ENCODE measurements around the gene TPK1.

DNA sequence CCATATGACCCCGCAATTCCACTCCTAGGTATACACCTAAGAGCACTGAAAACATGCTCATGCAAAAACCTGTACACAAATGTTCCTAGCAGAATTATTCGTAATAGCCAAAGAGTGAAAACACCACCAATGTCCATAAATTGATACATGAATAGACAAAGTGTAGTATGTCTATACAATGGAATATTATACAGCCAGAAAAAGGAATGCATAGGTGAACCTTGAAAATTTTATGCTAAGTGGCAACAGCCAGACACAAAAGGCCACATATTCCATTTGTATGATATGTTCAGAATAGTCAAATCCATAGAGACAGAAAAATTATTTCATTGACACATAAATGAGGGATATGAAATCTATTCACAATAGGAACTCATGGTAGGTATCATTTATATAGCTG lies 351.4 kb downstream of the TPK1 start:
- TF ChIP-seq, protein P1, sequence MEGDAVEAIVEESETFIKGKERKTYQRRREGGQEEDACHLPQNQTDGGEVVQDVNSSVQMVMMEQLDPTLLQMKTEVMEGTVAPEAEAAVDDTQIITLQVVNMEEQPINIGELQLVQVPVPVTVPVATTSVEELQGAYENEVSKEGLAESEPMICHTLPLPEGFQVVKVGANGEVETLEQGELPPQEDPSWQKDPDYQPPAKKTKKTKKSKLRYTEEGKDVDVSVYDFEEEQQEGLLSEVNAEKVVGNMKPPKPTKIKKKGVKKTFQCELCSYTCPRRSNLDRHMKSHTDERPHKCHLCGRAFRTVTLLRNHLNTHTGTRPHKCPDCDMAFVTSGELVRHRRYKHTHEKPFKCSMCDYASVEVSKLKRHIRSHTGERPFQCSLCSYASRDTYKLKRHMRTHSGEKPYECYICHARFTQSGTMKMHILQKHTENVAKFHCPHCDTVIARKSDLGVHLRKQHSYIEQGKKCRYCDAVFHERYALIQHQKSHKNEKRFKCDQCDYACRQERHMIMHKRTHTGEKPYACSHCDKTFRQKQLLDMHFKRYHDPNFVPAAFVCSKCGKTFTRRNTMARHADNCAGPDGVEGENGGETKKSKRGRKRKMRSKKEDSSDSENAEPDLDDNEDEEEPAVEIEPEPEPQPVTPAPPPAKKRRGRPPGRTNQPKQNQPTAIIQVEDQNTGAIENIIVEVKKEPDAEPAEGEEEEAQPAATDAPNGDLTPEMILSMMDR (IDR thresholded peaks at IDR 0.05) = no peak
- TF ChIP-seq SIN3A (IDR thresholded peaks at IDR 0.05; ENCODE audit: borderline replicate concordance, insufficient read depth, low read depth, low read length) (no peak), POLR2AphosphoS5 (IDR thresholded peaks at IDR 0.05; ENCODE audit: low read depth, low read length) (no peak), TCF7L2 (IDR thresholded peaks at IDR 0.05; ENCODE audit: low read depth, low read length) (no peak)
- TF ChIP-seq, protein P2, sequence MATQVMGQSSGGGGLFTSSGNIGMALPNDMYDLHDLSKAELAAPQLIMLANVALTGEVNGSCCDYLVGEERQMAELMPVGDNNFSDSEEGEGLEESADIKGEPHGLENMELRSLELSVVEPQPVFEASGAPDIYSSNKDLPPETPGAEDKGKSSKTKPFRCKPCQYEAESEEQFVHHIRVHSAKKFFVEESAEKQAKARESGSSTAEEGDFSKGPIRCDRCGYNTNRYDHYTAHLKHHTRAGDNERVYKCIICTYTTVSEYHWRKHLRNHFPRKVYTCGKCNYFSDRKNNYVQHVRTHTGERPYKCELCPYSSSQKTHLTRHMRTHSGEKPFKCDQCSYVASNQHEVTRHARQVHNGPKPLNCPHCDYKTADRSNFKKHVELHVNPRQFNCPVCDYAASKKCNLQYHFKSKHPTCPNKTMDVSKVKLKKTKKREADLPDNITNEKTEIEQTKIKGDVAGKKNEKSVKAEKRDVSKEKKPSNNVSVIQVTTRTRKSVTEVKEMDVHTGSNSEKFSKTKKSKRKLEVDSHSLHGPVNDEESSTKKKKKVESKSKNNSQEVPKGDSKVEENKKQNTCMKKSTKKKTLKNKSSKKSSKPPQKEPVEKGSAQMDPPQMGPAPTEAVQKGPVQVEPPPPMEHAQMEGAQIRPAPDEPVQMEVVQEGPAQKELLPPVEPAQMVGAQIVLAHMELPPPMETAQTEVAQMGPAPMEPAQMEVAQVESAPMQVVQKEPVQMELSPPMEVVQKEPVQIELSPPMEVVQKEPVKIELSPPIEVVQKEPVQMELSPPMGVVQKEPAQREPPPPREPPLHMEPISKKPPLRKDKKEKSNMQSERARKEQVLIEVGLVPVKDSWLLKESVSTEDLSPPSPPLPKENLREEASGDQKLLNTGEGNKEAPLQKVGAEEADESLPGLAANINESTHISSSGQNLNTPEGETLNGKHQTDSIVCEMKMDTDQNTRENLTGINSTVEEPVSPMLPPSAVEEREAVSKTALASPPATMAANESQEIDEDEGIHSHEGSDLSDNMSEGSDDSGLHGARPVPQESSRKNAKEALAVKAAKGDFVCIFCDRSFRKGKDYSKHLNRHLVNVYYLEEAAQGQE (IDR thresholded peaks at IDR 0.05; ENCODE audit: insufficient read depth in 1 of 2, low read depth in 2 of 2, low read length in 1 of 2) = no peak

All from Panc1 (cell line).